A549 (cell line): ENCODE measurements around the gene PPARA. TPM values are rescaled to one million over a fixed set of nuclear protein-coding genes. Genes with fewer than 3 reads are reported as not detected.

Experiments used
- ATAC-seq, 2 experiments: fragments of 200-7000 bp in 1 of 2; fragments of >200 bp in 1 of 2; cut with Nextera tagmentation in 1 of 2; cut with Tn5 transposase in 1 of 2; 3 replicates each; pipeline versions ENCODE4 v1.8.0 to v1.9.1; 2018 to 2020; ENCODE audit warnings: mild to moderate bottlenecking in 1 of 2, moderate library complexity in 1 of 2
- CTCF ChIA-PET: fragments of 300-600 bp; sonication (Branson Sonifier 250); formaldehyde crosslinking; extraction: SDS; loops from one replicate; lab custom pipeline; 2021; ENCODE audit warnings: antibody characterized with exemption, inconsistent platforms; lab: Yijun Ruan, JAX
- POLR2A ChIA-PET: fragments of 350-600 bp; formaldehyde crosslinking; extraction: SDS; loops from one replicate; lab custom pipeline; 2021; ENCODE audit warnings: antibody characterized with exemption, inconsistent platforms; lab: Yijun Ruan, JAX
- DNase-seq, 2 experiments: peaks; one replicate each; pipeline versions ENCODE4 v3.0.0 to v3.0.0-alpha.2; 2011 to 2016; ENCODE audit warnings: low read depth in 1 of 2, low spot score in 1 of 2
- FAIRE-seq: peaks from 2 replicates; lab custom pipeline; 2011; peaks lifted over from hg19 to GRCh38; lab: Jason Lieb, UNC
- H3K27ac ChIP-seq, 2 experiments: fragments of >200 bp; sonication (Bioruptor Twin); formaldehyde crosslinking; 3 replicates each; pipeline ENCODE4 v1.5.1; 2016 to 2017
- H3K4me1 ChIP-seq: fragments of >200 bp; sonication (Bioruptor Twin); formaldehyde crosslinking; 3 replicates; pipeline ENCODE4 v1.6.1; 2016
- H3K4me2 ChIP-seq: fragments of >200 bp; sonication (Bioruptor Twin); formaldehyde crosslinking; 3 replicates; pipeline ENCODE4 v1.6.1; 2016
- H3K4me3 ChIP-seq: fragments of >200 bp; sonication (Bioruptor Twin); formaldehyde crosslinking; 3 replicates; pipeline ENCODE4 v1.5.1; 2016
- H3K9me3 ChIP-seq: fragments of >200 bp; sonication (Bioruptor Twin); formaldehyde crosslinking; 3 replicates; pipeline ENCODE4 v1.6.1; 2016
- CBX2 ChIP-seq: fragments of 200-600 bp; sonication (generic); IDR thresholded peaks from 2 replicates; pipeline ENCODE4 v1.6.1; 2016; ENCODE audit warnings: low read depth, mild to moderate bottlenecking, borderline replicate concordance
- CTCF ChIP-seq: fragments of >200 bp; sonication (Bioruptor Twin); formaldehyde crosslinking; IDR thresholded peaks from 3 replicates; pipeline ENCODE4 v1.5.1; 2016
- EHF ChIP-seq: fragments of 250-450 bp; sonication (Bioruptor Pico); IDR thresholded peaks from 2 replicates; pipeline ENCODE4 v1.5.0; 2020; ENCODE audit warnings: mild to moderate bottlenecking
- ELK1 ChIP-seq: fragments of 150-350 bp; IDR thresholded peaks from 2 replicates; pipeline ENCODE4 v1.6.1; 2014; ENCODE audit warnings: low read depth, mild to moderate bottlenecking, low read length
- EP300 ChIP-seq, 2 experiments: fragments of >200 bp; sonication (Bioruptor Twin); formaldehyde crosslinking; IDR thresholded peaks; 2 replicates in 1 of 2; 3 replicates in 1 of 2; pipeline ENCODE4 v1.6.1; 2016 to 2017
- FOSB ChIP-seq: fragments of 250-450 bp; sonication (Bioruptor Pico); IDR thresholded peaks from 2 replicates; pipeline ENCODE4 v1.5.0; 2020; ENCODE audit warnings: mild to moderate bottlenecking, moderate library complexity
- FOXS1 ChIP-seq: fragments of 250-450 bp; sonication (Bioruptor Pico); IDR thresholded peaks from 2 replicates; pipeline ENCODE4 v1.5.0; 2020; ENCODE audit warnings: mild to moderate bottlenecking, moderate library complexity
- GATA3 ChIP-seq: IDR thresholded peaks from 2 replicates; pipeline ENCODE4 v1.6.1; 2012; ENCODE audit warnings: borderline replicate concordance
- HOXA7 ChIP-seq: fragments of 250-450 bp; sonication (Bioruptor Pico); IDR thresholded peaks from 2 replicates; pipeline ENCODE4 v1.5.0; 2020; ENCODE audit warnings: mild to moderate bottlenecking, moderate library complexity
- HOXB13 ChIP-seq: fragments of 250-450 bp; sonication (Bioruptor Pico); IDR thresholded peaks from 2 replicates; pipeline ENCODE4 v1.5.0; 2020; ENCODE audit warnings: low read depth, mild to moderate bottlenecking, moderate library complexity
- HOXB5 ChIP-seq: fragments of 250-450 bp; sonication (Bioruptor Pico); IDR thresholded peaks from 2 replicates; pipeline ENCODE4 v1.5.0; 2020; ENCODE audit warnings: mild to moderate bottlenecking, moderate library complexity
- KDM1A ChIP-seq: fragments of 200-600 bp; sonication (generic); IDR thresholded peaks from 2 replicates; pipeline ENCODE4 v1.6.1; 2016; ENCODE audit warnings: low read depth, mild to moderate bottlenecking
- MAFK ChIP-seq: fragments of 450-650 bp; IDR thresholded peaks from 2 replicates; pipeline ENCODE4 v1.6.1; 2014; ENCODE audit not compliant: partially characterized antibody
- MYC ChIP-seq: IDR thresholded peaks from 2 replicates; pipeline ENCODE4 v1.6.1; 2012; ENCODE audit warnings: mild to moderate bottlenecking, inconsistent platforms, low read length, improper control_type of control experiment, borderline replicate concordance
- NPAS2 ChIP-seq: fragments of 250-450 bp; sonication (Bioruptor Pico); IDR thresholded peaks from 2 replicates; pipeline ENCODE4 v1.8.0; 2022; ENCODE audit warnings: mild to moderate bottlenecking, moderate library complexity, borderline replicate concordance
- NR3C1 ChIP-seq: fragments of >200 bp; sonication (Bioruptor Twin); formaldehyde crosslinking; IDR thresholded peaks from 3 replicates; pipeline ENCODE4 v1.6.1; 2017
- POLR2A ChIP-seq: IDR thresholded peaks from 2 replicates; pipeline ENCODE4 v1.6.1; 2012; ENCODE audit warnings: mild to moderate bottlenecking, low read length
- RAD21 ChIP-seq, 2 experiments: fragments of >200 bp in 1 of 2; sonication (Bioruptor Twin) in 1 of 2; formaldehyde crosslinking in 1 of 2; IDR thresholded peaks in 1 of 2; conservative IDR thresholded peaks in 1 of 2; 2 replicates in 1 of 2; 3 replicates in 1 of 2; pipeline ENCODE4 v1.6.1; 2012 to 2018; ENCODE audit warnings: inconsistent platforms in 1 of 2
- RARB ChIP-seq: fragments of 250-450 bp; sonication (Bioruptor Pico); IDR thresholded peaks from 2 replicates; pipeline ENCODE4 v1.8.0; 2021; ENCODE audit warnings: mild to moderate bottlenecking, moderate library complexity
- REST ChIP-seq: fragments of 200-600 bp; sonication (generic); IDR thresholded peaks from 2 replicates; pipeline ENCODE4 v1.6.1; 2016; ENCODE audit warnings: antibody characterized with exemption, mild to moderate bottlenecking, moderate library complexity
- RFX5 ChIP-seq: fragments of 450-650 bp; IDR thresholded peaks from 2 replicates; pipeline ENCODE4 v1.7.1; 2014; ENCODE audit warnings: antibody characterized with exemption, mild to moderate bottlenecking, moderate library complexity
- RNF2 ChIP-seq: fragments of 200-600 bp; sonication (generic); IDR thresholded peaks from 2 replicates; pipeline ENCODE4 v1.6.1; 2016; ENCODE audit warnings: low read depth, mild to moderate bottlenecking, antibody characterized with exemption, moderate library complexity, borderline replicate concordance
- ZSCAN20 ChIP-seq: fragments of 250-450 bp; sonication (Bioruptor Pico); IDR thresholded peaks from 2 replicates; pipeline ENCODE4 v1.8.0; 2022; ENCODE audit warnings: mild to moderate bottlenecking, moderate library complexity
- WGBS: methylation state at CpG from one replicate; pipeline ENCODE4 v1.1.6; 2017; ENCODE audit errors: missing lambda C conversion rate; 5-methylcytosine and 5-hydroxymethylcytosine counted together
- polyA plus RNA-seq, 4 experiments: library from polyadenylated mRNA; depleted of rRNA in 3 of 4; stranded (reverse); fragments of >200 nt; fragmentation: RNase III in 1 of 4; extraction: RNeasy Plus Mini Kit Qiagen cat#74134 plus additional on column Dnase treatment in 1 of 4; gene quantifications; 2 replicates in 3 of 4; 3 replicates in 1 of 4; pipeline ENCODE4 v1.2.3, GENCODE V29; 2011 to 2017

Gene PPARA
- polyA plus RNA-seq, 2 of the 4 experiments (the other 2 are of a cell fraction): 2.6 to 2.8 TPM

GRCh38 chr22:46153930-46154329 lies 3.6 kb downstream of the PPARA start:
- FAIRE-seq (no peak), ATAC-seq (no peak), DNase-seq (no peak)
- POLR2A ChIA-PET: no interaction called here
- H3K4me1 ChIP-seq: no peaks in the 10 kb centered on the region
- no peak overlapping the region for H3K27ac ChIP-seq
- TF ChIP-seq ZSCAN20 (no peak), REST (peak; percentile 81)
- no peaks in the 10 kb centered on the region for H3K9me3 ChIP-seq
- 76% methylated on average over 3 of the region's 3 CpGs for WGBS
- CTCF ChIA-PET: no interaction called here
- no peak overlapping the region for H3K4me2 ChIP-seq
- no peak overlapping the region for H3K4me3 ChIP-seq

GRCh38 chr22:46156031-46156430 lies 5.7 kb downstream of the PPARA start:
- H3K9me3 ChIP-seq: no peaks in the 10 kb centered on the region
- no peak overlapping the region for H3K27ac ChIP-seq
- FAIRE-seq: no peak
- H3K4me1 ChIP-seq: no peaks in the 10 kb centered on the region
- no peak overlapping the region for H3K4me2 ChIP-seq
- no peak for ATAC-seq
- ChIA-PET POLR2A (interaction anchor here (0.6 kb wide), 1 partner anchor 8 kb away, joined by 3 read pairs; no protein-coding TSS in a partner anchor), CTCF (interaction anchor here (1.2 kb wide), 1 partner anchor 10 kb away, joined by 3 read pairs; no protein-coding TSS in a partner anchor)
- H3K4me3 ChIP-seq: no peak overlapping the region
- no peak for DNase-seq
- WGBS: 80% methylated on average over 3 of the region's 3 CpGs
- no peak for TF ChIP-seq NR3C1
- TF ChIP-seq CBX2: no peak
- no peak for TF ChIP-seq HOXB13
- no peak for TF ChIP-seq EHF (CRISPR knock-in tag)
- TF ChIP-seq RNF2: no peak
- TF ChIP-seq POLR2A: no peak
- no peak for TF ChIP-seq GATA3
- TF ChIP-seq RFX5: no peak
- TF ChIP-seq RAD21 (conservative IDR thresholded peaks at IDR 0.05 in 1 of 2, IDR thresholded peaks at IDR 0.05 in 1 of 2): no peak
- no peak for TF ChIP-seq FOXS1 (CRISPR knock-in tag)
- no peak for TF ChIP-seq RARB
- TF ChIP-seq ELK1: no peak
- no peak for TF ChIP-seq HOXA7 (CRISPR knock-in tag)
- TF ChIP-seq CTCF: no peak
- no peak for TF ChIP-seq NPAS2
- TF ChIP-seq, all 56 proteins: peak for 0

- FAIRE-seq (no peak), ATAC-seq (no peak), DNase-seq (no peak)
- Histone ChIP-seq H3K9me3 (no peaks in the 10 kb centered on the region), H3K4me3 (no peak overlapping the region), H3K4me1 (peaks cover 10% of the 10 kb centered on the region; the same call in 2 of the 3 replicates), H3K27ac (no peak overlapping the region), H3K4me2 (no peak overlapping the region)
- CTCF ChIA-PET: interaction anchor here (0.7 kb wide), 1 partner anchor 153 kb away, joined by 4 read pairs; no protein-coding TSS in a partner anchor
- 87% methylated on average over 7 of the region's 7 CpGs for WGBS
- POLR2A ChIA-PET: no interaction called here
- TF ChIP-seq MAFK: no peak
- no peak for TF ChIP-seq MYC
- no peak for TF ChIP-seq EP300 (IDR thresholded peaks at IDR 0.05)
- no peak for TF ChIP-seq REST
- no peak for TF ChIP-seq HOXB5 (CRISPR knock-in tag)
- no peak for TF ChIP-seq ELK1
- TF ChIP-seq RARB: no peak
- TF ChIP-seq KDM1A: no peak
- no peak for TF ChIP-seq FOSB (CRISPR knock-in tag)
Measured at GRCh38 chr22:46158283-46158682, 8.0 kb downstream of the PPARA start.
